ENCODE results near the gene STPG1.

DNA sequence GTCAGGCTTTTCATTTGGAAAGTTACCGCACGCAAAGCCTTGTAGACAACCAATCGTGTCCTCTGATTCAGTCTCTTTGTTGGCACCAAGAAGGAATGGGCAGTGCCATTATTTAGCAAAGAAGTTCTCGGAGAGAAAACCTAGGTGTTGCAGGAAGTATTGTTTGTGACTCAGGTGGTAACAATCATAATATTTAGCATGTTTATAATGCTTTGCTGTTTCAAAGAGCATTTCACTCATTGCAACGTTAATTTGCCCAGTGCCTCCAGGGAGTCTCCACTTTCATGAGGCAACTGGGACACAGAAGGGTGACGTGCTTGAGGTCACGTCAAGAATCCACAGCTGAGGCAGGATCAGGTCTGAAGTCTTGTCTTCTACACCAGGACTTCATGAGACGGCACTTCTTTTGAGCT, 31.4 kb downstream of the STPG1 start:
- TF ChIP-seq GATA3 (IDR thresholded peaks at IDR 0.05; ENCODE audit: low read depth, low read length) (no peak), GATA2 (IDR thresholded peaks at IDR 0.05; ENCODE audit: low read depth, low read length) (no peak)
